ENCODE data around the gene NDUFAF5.

NDUFAF5 gene

DNA sequence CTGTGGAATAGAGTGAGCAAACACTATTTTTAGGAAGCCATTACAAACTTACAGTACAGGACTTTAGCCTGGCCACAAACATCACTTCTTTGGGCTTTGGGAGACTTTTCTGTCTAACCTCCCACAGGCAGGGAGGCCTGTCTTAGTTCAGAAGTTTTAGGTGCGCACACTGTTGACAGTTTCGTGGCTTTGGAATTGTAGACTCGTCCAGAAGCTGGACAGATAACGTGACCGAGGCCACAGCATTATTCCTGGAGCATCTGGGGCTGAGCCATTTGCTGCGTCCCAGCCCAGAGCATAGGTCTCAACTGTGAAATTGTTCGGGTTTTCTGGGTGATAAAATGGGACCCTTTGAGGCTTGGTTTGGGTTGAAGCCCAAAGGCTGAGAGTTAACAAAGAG, 53.8 kb downstream of the NDUFAF5 start:
- Mint-ChIP-seq H3K4me3 (no peak overlapping the region), H3K27me3 (peaks cover 23% of the 10 kb centered on the region)
- ATAC-seq, result no peak

DNA sequence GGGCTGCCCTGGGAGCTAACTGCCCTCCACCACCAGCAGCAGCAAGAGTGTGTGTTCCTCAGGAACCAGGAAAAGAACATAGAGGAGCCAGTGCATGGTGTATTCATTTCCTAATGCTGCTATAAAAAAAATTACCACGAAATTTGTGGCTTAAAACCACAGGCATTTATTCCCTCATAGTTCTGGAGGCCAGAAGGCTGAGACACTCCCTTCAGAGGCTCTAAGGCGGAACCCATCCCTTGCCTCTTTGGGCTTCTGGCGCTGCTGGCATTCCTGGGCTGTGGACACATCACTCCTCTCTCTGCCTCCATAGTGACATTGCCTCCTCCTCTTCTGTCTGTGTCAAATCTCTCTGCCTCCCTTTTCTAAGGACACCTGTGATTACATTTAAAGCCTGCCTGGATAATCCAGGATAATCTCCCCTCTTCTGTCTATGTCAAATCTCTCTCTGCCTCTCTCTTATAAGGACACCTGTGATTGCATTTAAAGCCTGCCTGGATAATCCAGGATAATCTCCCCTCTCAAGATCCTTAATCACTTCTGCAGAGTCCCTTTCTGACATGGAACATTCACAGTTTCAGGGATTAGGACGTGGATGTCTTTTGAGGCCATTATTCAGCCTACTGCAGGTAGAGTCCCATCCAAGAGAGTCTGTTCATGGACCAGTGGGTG, 54.7 kb downstream of the NDUFAF5 start:
- Mint-ChIP-seq H3K4me1 (no peaks in the 10 kb centered on the region), H3K27me3 (peaks cover 30% of the 10 kb centered on the region), H3K4me3 (no peak overlapping the region), H3K27ac (no peak overlapping the region), H3K9me3 (no peaks in the 10 kb centered on the region)
- DNase-seq, result no peak
- no peak for ATAC-seq

More for the DNA sequence above, 53.8 kb downstream of the NDUFAF5 start:
- Mint-ChIP-seq H3K27ac (no peak overlapping the region), H3K9me3 (no peaks in the 10 kb centered on the region), H3K4me1 (no peaks in the 10 kb centered on the region)
- no peak for DNase-seq

DNA sequence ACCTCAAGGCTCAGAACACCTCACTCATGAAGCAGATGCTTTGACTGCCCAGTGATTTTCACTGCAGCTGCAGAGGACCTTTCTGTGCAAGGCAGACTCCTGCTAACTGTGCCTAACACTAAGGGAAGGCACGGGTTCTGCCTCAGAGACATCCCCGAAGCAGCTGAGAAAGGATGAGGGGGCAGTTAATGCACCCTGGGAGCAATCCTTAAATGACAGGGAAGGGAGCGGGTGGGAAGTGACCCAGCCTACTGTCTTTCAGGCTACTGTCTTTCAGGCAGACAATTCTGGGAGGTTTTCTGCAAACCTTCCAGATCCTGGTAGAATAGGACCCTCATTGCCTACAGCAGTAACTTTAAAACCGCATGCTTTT, 55.3 kb downstream of the NDUFAF5 start:
- H3K9me3 Mint-ChIP-seq, result no peaks in the 10 kb centered on the region
- H3K4me3 Mint-ChIP-seq, result no peak overlapping the region
- ATAC-seq, result no peak
- peaks cover 30% of the 10 kb centered on the region for H3K27me3 Mint-ChIP-seq
- no peak for DNase-seq
- H3K27ac Mint-ChIP-seq, result no peak overlapping the region
- no peaks in the 10 kb centered on the region for H3K4me1 Mint-ChIP-seq

DNA sequence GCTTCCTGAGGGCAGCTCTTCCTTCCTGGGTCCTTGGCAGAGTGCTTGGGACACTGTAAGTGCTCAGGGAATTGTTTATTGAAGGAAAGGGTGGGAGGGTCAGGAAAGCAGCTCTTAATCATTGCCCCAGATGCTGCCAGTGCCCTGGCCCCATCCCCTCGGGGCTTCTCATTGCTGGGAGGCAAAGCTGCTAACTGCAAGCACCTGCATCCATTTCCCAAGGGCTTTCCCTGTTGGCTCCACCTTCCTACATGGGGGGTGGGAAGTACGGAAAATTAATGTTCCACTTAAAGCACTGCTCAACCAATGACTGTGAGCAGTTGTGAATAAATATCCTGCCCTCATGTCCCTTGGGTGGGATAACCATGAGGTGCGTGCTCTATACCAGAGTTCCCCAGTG, 56.4 kb downstream of the NDUFAF5 start:
- H3K27me3 Mint-ChIP-seq, result peaks cover 28% of the 10 kb centered on the region

DNA sequence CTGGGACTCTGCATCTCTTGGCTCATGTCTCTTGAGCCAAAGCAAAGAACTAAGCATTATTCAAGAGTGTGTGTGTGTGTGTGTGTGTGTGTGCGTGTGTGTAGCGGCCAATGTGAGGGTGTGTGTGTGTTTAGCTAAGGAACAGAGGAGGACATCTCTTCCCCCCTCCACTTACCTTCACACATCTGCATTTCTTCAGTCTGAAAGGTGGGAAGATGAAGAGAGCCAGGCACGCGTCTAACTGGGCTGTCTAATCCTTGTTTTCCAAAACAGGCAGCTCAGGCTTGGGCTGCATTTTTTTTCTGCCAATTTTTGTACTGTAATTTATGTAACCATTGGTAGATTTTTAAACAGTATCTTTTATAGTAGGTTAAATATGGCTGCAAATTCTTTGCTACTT, 59.5 kb downstream of the NDUFAF5 start:
- Mint-ChIP-seq H3K4me1 (no peaks in the 10 kb centered on the region), H3K9me3 (no peaks in the 10 kb centered on the region), H3K27me3 (peaks cover 10% of the 10 kb centered on the region), H3K4me3 (no peak overlapping the region), H3K27ac (no peak overlapping the region)
- DNase-seq (no peak), ATAC-seq (no peak)

More for the DNA sequence above, 56.4 kb downstream of the NDUFAF5 start:
- DNase-seq (no peak), ATAC-seq (no peak)
- H3K4me1 Mint-ChIP-seq, result no peaks in the 10 kb centered on the region
- H3K4me3 Mint-ChIP-seq, result no peak overlapping the region
- no peak overlapping the region for H3K27ac Mint-ChIP-seq
- H3K9me3 Mint-ChIP-seq, result no peaks in the 10 kb centered on the region

DNA sequence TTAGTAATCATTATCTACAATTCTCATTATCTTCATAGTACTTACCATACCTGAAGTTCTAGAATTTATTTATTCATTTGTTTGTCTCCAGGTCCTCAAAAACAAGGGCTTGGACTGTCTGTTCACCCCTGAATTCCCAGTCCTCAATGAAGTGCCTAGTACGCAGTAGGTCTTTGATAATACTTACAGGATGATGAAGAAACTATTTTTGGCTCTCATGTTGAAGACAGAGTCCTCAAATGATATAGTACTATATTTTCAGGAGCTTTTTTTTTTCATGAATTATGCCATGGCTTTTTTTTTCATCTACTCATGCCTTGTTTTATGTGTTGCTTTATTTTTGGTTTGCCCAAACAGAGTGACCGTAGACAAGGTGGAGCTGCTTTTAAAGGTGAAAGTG, 66.5 kb downstream of the NDUFAF5 start:
- no peaks in the 10 kb centered on the region for H3K4me1 Mint-ChIP-seq
- ATAC-seq, result no peak
- H3K27ac Mint-ChIP-seq, result no peak overlapping the region
- H3K27me3 Mint-ChIP-seq, result peaks cover 7% of the 10 kb centered on the region
- H3K4me3 Mint-ChIP-seq, result no peak overlapping the region
- H3K9me3 Mint-ChIP-seq, result no peaks in the 10 kb centered on the region
- DNase-seq, result no peak

DNA sequence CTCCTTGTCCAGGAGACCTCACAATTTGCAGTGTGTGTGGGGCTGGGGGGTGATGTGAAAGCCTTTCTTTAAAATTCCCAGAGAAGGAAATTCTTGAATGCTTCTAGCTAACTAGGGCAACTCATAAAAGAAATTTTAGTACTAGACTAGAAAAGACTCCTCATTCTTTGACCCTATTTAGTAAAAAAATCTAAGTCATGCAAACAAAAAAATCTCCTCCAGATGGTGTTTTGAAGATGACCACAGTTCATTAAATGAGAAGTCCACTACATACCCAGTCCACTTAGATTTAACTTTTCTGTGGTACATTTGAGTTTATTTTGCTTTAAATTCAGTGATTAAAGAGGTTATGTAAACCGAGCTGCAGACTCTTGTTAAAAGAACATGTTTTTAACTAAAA, 67.5 kb downstream of the NDUFAF5 start:
- no peak for DNase-seq
- H3K4me1 Mint-ChIP-seq, result no peaks in the 10 kb centered on the region
- no peak overlapping the region for H3K27ac Mint-ChIP-seq
- H3K9me3 Mint-ChIP-seq, result no peaks in the 10 kb centered on the region
- H3K27me3 Mint-ChIP-seq, result peaks cover 7% of the 10 kb centered on the region
- no peak for ATAC-seq
- H3K4me3 Mint-ChIP-seq, result no peak overlapping the region

DNA sequence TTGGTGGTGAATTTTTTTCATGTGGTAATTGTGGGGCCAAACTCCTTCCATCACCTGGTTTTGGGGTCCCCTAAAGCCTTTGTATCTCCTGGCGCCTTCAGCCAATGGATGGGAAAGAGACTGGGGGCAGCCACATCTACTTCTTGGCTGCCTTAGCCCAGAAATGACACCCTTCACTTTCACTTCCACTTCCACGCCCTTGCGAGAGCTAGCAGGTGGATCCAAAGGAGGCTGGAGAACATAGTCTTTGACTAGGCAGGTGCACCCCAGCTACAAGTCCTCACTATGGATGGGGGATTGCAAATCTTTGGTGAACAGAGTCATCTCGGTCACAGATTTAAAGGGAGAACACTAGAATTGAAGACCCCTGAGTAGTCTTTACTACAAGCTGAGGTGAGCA, 70.8 kb downstream of the NDUFAF5 start:
- no peak for DNase-seq
- H3K9me3 Mint-ChIP-seq, result peaks cover 0 to 6% of the 10 kb centered on the region in 2 donors
- ATAC-seq, result no peak
- H3K27me3 Mint-ChIP-seq, result peaks cover 7% of the 10 kb centered on the region
- H3K27ac Mint-ChIP-seq, result peak overlapping the region; percentile 74 to 77
- H3K4me3 Mint-ChIP-seq, result no peak overlapping the region
- no peaks in the 10 kb centered on the region for H3K4me1 Mint-ChIP-seq

DNA sequence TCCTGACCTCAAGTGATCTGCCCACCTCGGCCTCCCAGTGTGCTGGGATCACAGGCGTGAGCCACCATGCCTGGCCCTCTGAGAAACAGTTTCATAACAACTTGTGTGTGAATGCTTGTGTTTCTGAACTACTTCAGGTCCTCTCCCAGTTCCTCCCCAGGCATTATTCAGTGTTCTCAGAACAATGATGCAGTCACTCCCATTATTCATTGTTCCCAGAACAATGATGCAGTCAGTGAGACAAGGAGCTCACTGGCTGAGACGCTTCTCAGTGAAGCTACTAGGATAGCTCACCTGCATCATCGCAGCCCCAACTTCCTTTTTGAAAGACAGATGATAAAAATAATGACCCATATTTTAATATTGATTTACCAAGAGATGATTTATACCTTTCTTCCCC, 71.5 kb downstream of the NDUFAF5 start:
- Mint-ChIP-seq H3K27me3 (peaks cover 7% of the 10 kb centered on the region), H3K9me3 (peaks cover 0 to 9% of the 10 kb centered on the region in 2 donors), H3K4me1 (no peaks in the 10 kb centered on the region), H3K4me3 (no peak overlapping the region), H3K27ac (no peak overlapping the region)
- DNase-seq (no peak), ATAC-seq (no peak)

DNA sequence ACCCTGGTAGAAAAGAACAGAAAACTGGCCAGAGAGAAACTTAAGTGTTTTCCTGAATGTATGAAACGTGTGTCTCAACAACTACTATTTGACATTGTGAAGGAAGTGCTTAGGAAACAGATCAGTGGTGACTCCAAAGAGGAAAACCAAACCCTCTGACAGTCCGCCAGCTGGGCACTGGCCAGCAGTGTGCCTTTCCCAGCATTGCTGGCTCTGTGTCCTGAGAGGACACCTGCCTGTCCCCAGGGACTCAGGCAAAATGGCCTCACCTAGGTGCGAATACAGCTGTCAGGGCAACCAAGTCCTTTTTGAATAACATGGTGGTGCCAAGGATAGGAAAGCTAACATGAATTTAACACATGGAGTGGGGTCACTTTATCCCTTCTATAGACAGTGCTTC, 72.5 kb downstream of the NDUFAF5 start:
- no peak overlapping the region for H3K27ac Mint-ChIP-seq
- H3K4me3 Mint-ChIP-seq, result no peak overlapping the region
- DNase-seq, result no peak
- H3K4me1 Mint-ChIP-seq, result no peaks in the 10 kb centered on the region
- ATAC-seq, result no peak
- H3K27me3 Mint-ChIP-seq, result peaks cover 8% of the 10 kb centered on the region
- H3K9me3 Mint-ChIP-seq, result peaks cover 0 to 9% of the 10 kb centered on the region in 2 donors

DNA sequence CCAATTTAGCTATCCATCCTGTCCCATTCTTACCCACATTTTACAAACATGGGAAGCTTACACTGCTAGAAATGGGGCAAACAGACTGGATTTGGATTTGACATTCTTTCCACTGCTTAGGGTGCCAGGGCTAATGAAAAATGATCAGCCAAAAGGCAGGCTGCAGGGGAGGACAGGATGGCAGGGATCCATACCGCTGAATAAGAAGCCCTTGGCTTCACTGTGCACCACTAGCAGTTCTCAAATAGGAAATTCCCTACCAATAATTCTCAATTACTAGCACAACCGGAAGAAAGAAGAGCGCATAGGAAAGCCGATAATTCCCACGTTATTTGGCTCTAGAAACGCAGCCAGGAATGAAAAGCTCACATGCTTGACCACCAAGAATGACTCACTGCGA, 73.1 kb downstream of the NDUFAF5 start:
- no peak overlapping the region for H3K27ac Mint-ChIP-seq
- peaks cover 0 to 9% of the 10 kb centered on the region in 2 donors for H3K9me3 Mint-ChIP-seq
- DNase-seq, result no peak
- no peak overlapping the region for H3K4me3 Mint-ChIP-seq
- ATAC-seq, result no peak
- no peaks in the 10 kb centered on the region for H3K4me1 Mint-ChIP-seq
- H3K27me3 Mint-ChIP-seq, result peaks cover 8% of the 10 kb centered on the region

DNA sequence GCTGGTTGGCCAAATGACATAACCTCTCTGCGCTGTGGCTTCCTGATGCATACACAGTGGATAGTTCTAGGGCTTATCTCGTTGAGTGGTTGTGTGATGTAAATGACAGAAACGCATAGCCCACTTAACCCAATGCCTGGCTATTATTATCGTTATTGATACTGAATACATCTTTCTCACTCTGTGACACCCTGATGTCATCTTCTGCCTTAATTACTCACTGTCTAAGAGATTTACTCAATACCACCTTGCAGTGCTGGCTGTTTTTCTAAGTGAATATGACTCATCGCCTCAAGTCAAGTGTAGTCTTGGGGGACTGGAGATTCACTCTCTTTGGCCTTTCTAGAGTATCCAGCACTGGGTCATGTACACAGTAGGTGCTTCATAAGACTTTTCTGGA, 73.6 kb downstream of the NDUFAF5 start:
- ATAC-seq (no peak), DNase-seq (no peak)
- Mint-ChIP-seq H3K27me3 (peaks cover 8% of the 10 kb centered on the region), H3K4me1 (no peaks in the 10 kb centered on the region), H3K9me3 (peaks cover 0 to 9% of the 10 kb centered on the region in 2 donors), H3K4me3 (no peak overlapping the region), H3K27ac (no peak overlapping the region)

DNA sequence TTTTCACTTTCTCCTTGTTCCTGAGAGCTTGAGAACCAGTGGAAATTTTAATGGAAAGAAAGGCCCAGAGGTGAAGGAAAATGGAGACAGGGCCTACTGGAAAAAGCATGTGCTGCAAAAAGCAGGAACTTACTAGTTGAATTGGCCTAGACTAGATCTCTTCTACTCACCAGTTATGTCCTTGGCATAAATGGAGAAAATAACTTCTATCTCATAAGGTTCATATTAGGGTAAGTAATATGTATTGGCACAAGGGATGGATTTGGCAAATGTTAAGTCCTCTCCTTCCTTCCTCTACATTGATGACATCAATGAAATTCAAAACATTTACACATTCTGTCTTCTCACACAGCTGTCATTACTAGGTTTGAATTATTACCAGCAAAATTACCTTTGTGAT, 74.0 kb downstream of the NDUFAF5 start:
- Mint-ChIP-seq H3K27ac (no peak overlapping the region), H3K4me3 (no peak overlapping the region), H3K9me3 (peaks cover 0 to 9% of the 10 kb centered on the region in 2 donors), H3K4me1 (no peaks in the 10 kb centered on the region), H3K27me3 (peaks cover 8% of the 10 kb centered on the region)
- ATAC-seq (no peak), DNase-seq (no peak)

DNA sequence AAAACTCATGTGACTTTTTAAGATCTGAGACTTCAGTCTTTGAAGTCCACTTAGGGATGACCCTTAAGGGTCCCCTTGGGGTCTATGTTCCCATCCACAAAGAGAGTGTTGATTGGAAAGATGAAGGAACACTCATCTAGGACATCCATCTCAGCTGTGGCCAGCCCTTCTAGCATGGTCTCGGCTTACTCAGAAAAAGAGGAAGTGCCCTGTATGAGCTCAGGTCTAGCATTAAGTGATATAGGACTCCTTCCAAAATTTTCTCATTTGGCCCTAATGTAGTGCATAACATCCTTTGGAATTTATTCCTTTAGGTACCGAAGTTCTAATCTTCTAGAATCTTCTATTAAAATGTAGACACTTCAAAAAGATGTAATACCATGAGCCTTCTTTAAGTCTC, 77.4 kb downstream of the NDUFAF5 start:
- DNase-seq (no peak), ATAC-seq (no peak)
- H3K27ac Mint-ChIP-seq, result no peak overlapping the region
- peaks cover 0 to 9% of the 10 kb centered on the region in 2 donors for H3K9me3 Mint-ChIP-seq
- no peak overlapping the region for H3K4me3 Mint-ChIP-seq
- H3K27me3 Mint-ChIP-seq, result peaks cover 8% of the 10 kb centered on the region
- no peaks in the 10 kb centered on the region for H3K4me1 Mint-ChIP-seq

DNA sequence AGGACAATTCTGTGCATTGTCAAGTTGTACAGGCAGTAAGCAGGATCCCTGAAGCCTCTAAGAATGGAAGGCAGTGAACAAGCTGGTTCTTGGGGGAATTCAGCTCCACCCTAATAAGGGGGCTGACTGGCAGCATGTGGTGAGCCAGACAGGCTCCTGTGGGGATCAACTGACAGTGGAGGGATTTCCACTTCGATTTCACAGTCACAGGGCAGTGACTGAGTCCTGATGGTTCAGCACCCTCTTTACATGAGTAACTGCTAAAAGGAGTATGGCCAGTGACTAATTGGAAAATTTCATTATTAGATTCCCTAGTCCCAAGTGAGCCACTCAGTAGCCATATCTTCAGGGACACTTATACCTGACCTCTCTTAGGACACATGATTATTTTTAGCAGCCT, 78.4 kb downstream of the NDUFAF5 start:
- no peaks in the 10 kb centered on the region for H3K4me1 Mint-ChIP-seq
- no peak overlapping the region for H3K27ac Mint-ChIP-seq
- DNase-seq, result no peak
- H3K27me3 Mint-ChIP-seq, result peaks cover 8% of the 10 kb centered on the region
- peaks cover 0 to 9% of the 10 kb centered on the region in 2 donors for H3K9me3 Mint-ChIP-seq
- no peak overlapping the region for H3K4me3 Mint-ChIP-seq
- ATAC-seq, result no peak

DNA sequence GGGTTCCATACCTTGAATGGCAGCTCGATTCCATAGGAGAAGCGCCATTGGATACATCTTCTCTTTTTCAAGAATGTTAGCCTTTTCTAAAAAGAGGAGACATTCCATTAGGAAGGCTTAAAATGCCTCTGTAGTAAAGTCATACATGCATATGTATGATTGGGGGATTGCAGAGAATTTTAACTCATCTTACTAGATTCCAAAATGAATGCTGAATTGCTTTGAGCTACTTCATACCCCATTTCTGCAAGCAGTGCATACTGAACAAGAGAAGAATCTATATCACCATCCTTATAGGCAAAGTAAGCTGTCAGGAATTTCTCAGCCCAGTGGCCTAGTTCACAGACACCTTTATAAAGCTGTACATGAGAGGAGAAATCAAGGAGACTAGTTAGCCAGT, 80.3 kb downstream of the NDUFAF5 start:
- ATAC-seq, result no peak
- peaks cover 0 to 7% of the 10 kb centered on the region in 2 donors for H3K9me3 Mint-ChIP-seq
- peaks cover 8% of the 10 kb centered on the region for H3K27me3 Mint-ChIP-seq
- DNase-seq, result no peak
- no peak overlapping the region for H3K27ac Mint-ChIP-seq
- H3K4me1 Mint-ChIP-seq, result no peaks in the 10 kb centered on the region
- no peak overlapping the region for H3K4me3 Mint-ChIP-seq

DNA sequence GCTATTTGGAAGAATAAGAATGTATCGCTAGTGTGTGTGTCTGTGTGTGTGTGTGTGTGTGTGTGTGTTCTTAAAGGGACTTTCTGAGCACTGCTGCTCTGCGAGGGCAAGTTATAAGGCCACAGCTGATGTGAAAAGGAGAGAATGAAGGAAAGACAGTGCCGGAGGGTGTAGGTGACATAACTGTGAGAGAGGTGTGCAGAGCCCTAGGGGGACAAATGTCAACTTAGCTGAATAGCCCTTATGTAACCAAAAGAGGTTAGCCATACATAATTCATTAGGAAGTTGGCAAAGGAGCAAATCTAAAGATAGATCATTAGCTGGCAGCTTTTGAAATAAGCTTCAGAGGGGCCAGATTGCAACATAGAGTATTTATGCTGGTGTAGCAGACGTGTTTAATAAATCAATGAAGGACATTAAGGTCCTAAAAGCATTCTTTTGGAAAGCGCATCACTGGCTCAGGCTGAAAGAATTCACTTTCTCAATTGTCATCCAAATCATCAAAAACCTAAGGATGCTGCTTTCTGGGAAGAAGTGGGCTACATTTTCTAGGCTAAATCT, 81.0 kb downstream of the NDUFAF5 start:
- Mint-ChIP-seq H3K4me3 (no peak overlapping the region), H3K27me3 (peaks cover 8% of the 10 kb centered on the region), H3K4me1 (no peaks in the 10 kb centered on the region), H3K9me3 (peaks cover 0 to under 1% of the 10 kb centered on the region in 2 donors), H3K27ac (no peak overlapping the region)
- DNase-seq (no peak), ATAC-seq (no peak)

Measured in stimulated activated naive CD8-positive, alpha-beta T cell treated with anti-CD3 and anti-CD28 coated beads, Interleukin-15, amount 100 ng/mL, for 72 hours (primary cell).